ENCODE measurements around the gene ALDH3A1. TPM values are rescaled to one million over a fixed set of nuclear protein-coding genes. Genes with fewer than 3 reads are reported as not detected.

Gene ALDH3A1
- polyA plus RNA-seq, 3 donors: not detected

DNA sequence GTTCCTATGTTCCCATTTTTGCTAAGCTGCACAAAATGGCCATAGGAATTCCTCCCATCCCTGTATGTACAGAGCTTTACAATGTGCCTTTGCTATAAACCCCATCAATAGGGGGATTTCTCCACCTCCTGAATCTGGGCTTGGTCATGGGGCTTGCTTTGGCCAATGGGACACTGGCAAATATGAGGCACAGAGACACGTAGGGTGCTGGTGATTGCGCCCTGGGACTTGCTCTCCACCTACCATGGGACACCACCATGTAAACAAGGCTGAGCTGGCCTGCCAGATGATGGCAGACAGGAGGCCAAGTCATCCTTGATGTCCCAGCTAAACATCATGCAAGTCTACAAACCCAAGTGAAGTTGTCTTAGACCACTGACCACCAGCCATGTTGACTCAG, 15.3 kb upstream of the ALDH3A1 start:
- H4K20me1 ChIP-seq (ENCODE audit: insufficient read depth, low read length): no peaks in the 10 kb centered on the region
- intact Hi-C loops (cut with micrococcal nuclease): loop anchor here (5.0 kb wide), 2 partner anchors 36 to 106 kb away; no protein-coding TSS in a partner anchor
- no peak overlapping the region for H2AFZ ChIP-seq (ENCODE audit: insufficient read depth, low read depth, low read length, poor library complexity, severe bottlenecking)
- Mint-ChIP-seq H3K27me3 (ENCODE audit: low read depth in 3 of 3) (peaks cover 5 to 8% (median 6%) of the 10 kb centered on the region in 3 donors), H3K27ac (no peak overlapping the region), H3K9me3 (peaks cover 0 to 5% (median 0%) of the 10 kb centered on the region in 7 donors), H3K4me3 (no peak overlapping the region), H3K36me3 (no peaks in the 10 kb centered on the region), H3K4me1 (peaks cover 29% of the 10 kb centered on the region)
- no peak for DNase-seq
- no peaks in the 10 kb centered on the region for H3K9me3 ChIP-seq (replicated peaks in 1 of 2; ENCODE audit: control insufficient read depth in 1 of 2, insufficient read depth in 1 of 2, low read length in 2 of 2)
- H3K27ac ChIP-seq (ENCODE audit: low read depth in 1 of 2, low read length in 2 of 2): no peak overlapping the region
- H3K4me3 ChIP-seq (replicated peaks in 1 of 3; ENCODE audit: low read depth in 2 of 3, low read length in 3 of 3): no peak overlapping the region
- no peaks in the 10 kb centered on the region for H3K4me1 ChIP-seq (ENCODE audit: control insufficient read depth in 1 of 2, insufficient read depth in 2 of 2, low read length in 2 of 2)
- H3K79me2 ChIP-seq (ENCODE audit: insufficient read depth, low read length): no peaks in the 10 kb centered on the region
- H3K36me3 ChIP-seq (replicated peaks in 1 of 2; ENCODE audit: control insufficient read depth in 1 of 2, insufficient read depth in 2 of 2, low read length in 2 of 2): no peaks in the 10 kb centered on the region
- TF ChIP-seq, protein P1, sequence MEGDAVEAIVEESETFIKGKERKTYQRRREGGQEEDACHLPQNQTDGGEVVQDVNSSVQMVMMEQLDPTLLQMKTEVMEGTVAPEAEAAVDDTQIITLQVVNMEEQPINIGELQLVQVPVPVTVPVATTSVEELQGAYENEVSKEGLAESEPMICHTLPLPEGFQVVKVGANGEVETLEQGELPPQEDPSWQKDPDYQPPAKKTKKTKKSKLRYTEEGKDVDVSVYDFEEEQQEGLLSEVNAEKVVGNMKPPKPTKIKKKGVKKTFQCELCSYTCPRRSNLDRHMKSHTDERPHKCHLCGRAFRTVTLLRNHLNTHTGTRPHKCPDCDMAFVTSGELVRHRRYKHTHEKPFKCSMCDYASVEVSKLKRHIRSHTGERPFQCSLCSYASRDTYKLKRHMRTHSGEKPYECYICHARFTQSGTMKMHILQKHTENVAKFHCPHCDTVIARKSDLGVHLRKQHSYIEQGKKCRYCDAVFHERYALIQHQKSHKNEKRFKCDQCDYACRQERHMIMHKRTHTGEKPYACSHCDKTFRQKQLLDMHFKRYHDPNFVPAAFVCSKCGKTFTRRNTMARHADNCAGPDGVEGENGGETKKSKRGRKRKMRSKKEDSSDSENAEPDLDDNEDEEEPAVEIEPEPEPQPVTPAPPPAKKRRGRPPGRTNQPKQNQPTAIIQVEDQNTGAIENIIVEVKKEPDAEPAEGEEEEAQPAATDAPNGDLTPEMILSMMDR (IDR thresholded peaks at IDR 0.05): no peak
- no CpG with 5 or more reads among the region's 2 CpGs for WGBS (ENCODE audit: insufficient coverage)
- no peak overlapping the region for H3K9ac ChIP-seq (ENCODE audit: insufficient read depth, low read length, poor library complexity, severe bottlenecking)
- no peak overlapping the region for H3K4me2 ChIP-seq (replicated peaks; ENCODE audit: extremely low read depth, low read length, poor library complexity, severe bottlenecking)
- H3K27me3 ChIP-seq (ENCODE audit: control insufficient read depth in 2 of 2, insufficient read depth in 2 of 2, low read length in 2 of 2): no peaks in the 10 kb centered on the region

DNA sequence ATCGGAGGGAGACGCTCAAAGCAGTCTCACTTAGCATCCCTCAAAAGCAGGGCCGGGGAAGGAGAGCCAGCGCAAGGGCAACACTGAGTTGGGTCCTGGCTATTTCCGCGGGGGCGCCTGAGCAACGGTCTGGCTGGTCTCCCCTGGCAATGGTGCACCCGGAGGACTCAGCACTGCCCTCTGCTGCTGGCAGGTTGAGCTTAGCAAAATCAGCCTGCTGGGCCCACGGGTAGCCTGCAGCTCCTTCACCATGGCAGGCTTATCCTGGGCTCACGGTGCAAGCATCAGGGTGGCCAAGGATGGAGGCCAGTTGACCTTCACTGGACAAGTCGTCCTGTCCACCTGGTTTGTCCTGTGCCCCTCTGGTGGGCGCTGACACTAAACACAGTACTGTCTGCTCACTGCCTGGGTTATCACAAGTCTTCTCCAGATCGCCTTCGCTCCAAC, 14.4 kb upstream of the ALDH3A1 start:
- H3K4me1 Mint-ChIP-seq: peaks cover 26% of the 10 kb centered on the region
- Histone ChIP-seq H3K9ac (ENCODE audit: insufficient read depth, low read length, poor library complexity, severe bottlenecking) (no peak overlapping the region), H3K27ac (ENCODE audit: low read depth in 1 of 2, low read length in 2 of 2) (no peak overlapping the region), H3K4me3 (replicated peaks in 1 of 3; ENCODE audit: low read depth in 2 of 3, low read length in 3 of 3) (no peak overlapping the region), H2AFZ (ENCODE audit: insufficient read depth, low read depth, low read length, poor library complexity, severe bottlenecking) (no peak overlapping the region), H3K4me2 (replicated peaks; ENCODE audit: extremely low read depth, low read length, poor library complexity, severe bottlenecking) (no peak overlapping the region), H4K20me1 (ENCODE audit: insufficient read depth, low read length) (no peaks in the 10 kb centered on the region), H3K9me3 (replicated peaks in 1 of 2; ENCODE audit: control insufficient read depth in 1 of 2, insufficient read depth in 1 of 2, low read length in 2 of 2) (no peaks in the 10 kb centered on the region), H3K4me1 (ENCODE audit: control insufficient read depth in 1 of 2, insufficient read depth in 2 of 2, low read length in 2 of 2) (no peaks in the 10 kb centered on the region), H3K27me3 (ENCODE audit: control insufficient read depth in 2 of 2, insufficient read depth in 2 of 2, low read length in 2 of 2) (no peaks in the 10 kb centered on the region), H3K36me3 (replicated peaks in 1 of 2; ENCODE audit: control insufficient read depth in 1 of 2, insufficient read depth in 2 of 2, low read length in 2 of 2) (no peaks in the 10 kb centered on the region), H3K79me2 (ENCODE audit: insufficient read depth, low read length) (no peaks in the 10 kb centered on the region)
- peak overlapping the region in 1 of 2 donors; percentile 30 for H3K4me3 Mint-ChIP-seq
- TF ChIP-seq, protein P1 (IDR thresholded peaks at IDR 0.05): peak; percentile 67
- H3K27ac Mint-ChIP-seq: no peak overlapping the region
- H3K9me3 Mint-ChIP-seq: peaks cover 0 to 5% (median 2%) of the 10 kb centered on the region in 7 donors
- WGBS (ENCODE audit: insufficient coverage): 31% methylated on average over 15 of the region's 15 CpGs
- intact Hi-C loops (cut with micrococcal nuclease): loop anchor here (5.0 kb wide), 2 partner anchors 35 to 105 kb away; no protein-coding TSS in a partner anchor
- H3K36me3 Mint-ChIP-seq: no peaks in the 10 kb centered on the region
- H3K27me3 Mint-ChIP-seq (ENCODE audit: low read depth in 3 of 3): peaks cover 5 to 8% (median 6%) of the 10 kb centered on the region in 3 donors
- DNase-seq: peak in 2 of 3 donors; percentile 30 to 59
